Testis (tissue), 3 donors: ENCODE measurements around the gene MIGA1. TPM values are rescaled to one million over a fixed set of nuclear protein-coding genes. Genes with fewer than 3 reads are reported as not detected.
"Not testable (repeated sequence)": the region's sequence is repeated elsewhere in the genome, so short reads cannot be mapped to it uniquely, and the experiment has no call there.

Experiments used
- DNase-seq: peaks from one replicate; pipeline ENCODE4 v3.0.0-alpha.2; 2019
- H3K27ac ChIP-seq, 2 donors: fragments of 200-600 bp; sonication (generic); one replicate each; pipeline ENCODE4 v1.5.1; 2019
- H3K27me3 ChIP-seq: fragments of 200-600 bp; sonication (generic); one replicate; pipeline ENCODE4 v1.5.1; 2019
- H3K36me3 ChIP-seq: fragments of 200-600 bp; sonication (generic); one replicate; pipeline ENCODE4 v1.5.1; 2017; ENCODE audit warnings: low read depth; ENCODE audit errors: missing control alignments
- H3K4me1 ChIP-seq: fragments of 200-600 bp; sonication (generic); one replicate; pipeline ENCODE4 v1.5.1; 2019
- H3K4me3 ChIP-seq, 2 donors: fragments of 200-600 bp; sonication (generic); one replicate each; pipeline ENCODE4 v1.5.1; 2017 to 2019
- H3K9me3 ChIP-seq: fragments of 200-600 bp; sonication (generic); one replicate; pipeline ENCODE4 v1.5.1; 2017
- CTCF ChIP-seq, 3 experiments: fragments of 450-650 bp in 2 of 3; fragments of 200-600 bp in 1 of 3; sonication (generic) in 1 of 3; IDR thresholded peaks; one replicate each; pipeline ENCODE4 v1.5.1; 2016 to 2019; ENCODE audit warnings: antibody characterized with exemption in 3 of 3, mild to moderate bottlenecking in 2 of 3, moderate library complexity in 1 of 3
- POLR2A ChIP-seq: fragments of 450-650 bp; IDR thresholded peaks from one replicate; pipeline ENCODE4 v1.6.1; 2017; ENCODE audit warnings: antibody characterized with exemption, mild to moderate bottlenecking, moderate library complexity
- WGBS, 2 donors: methylation state at CpG; one replicate each; pipeline ENCODE4 v1.1.5; 2018; 5-methylcytosine and 5-hydroxymethylcytosine counted together
- intact Hi-C: fragments of 100-400 bp; cut with DNase I; formaldehyde crosslinking; loops from one replicate; pipeline ENCODE4 v1.15.1; 2023; ENCODE audit warnings: low total_unique reads
- polyA plus RNA-seq: library from polyadenylated mRNA; stranded (reverse); fragments of 350-450 nt; fragmentation: Illumina TruSeq; extraction: RNeasy Lipid Tissue Mini Kit (QIAGEN cat#74804); gene quantifications from one replicate; pipeline ENCODE4 v1.2.3, GENCODE V29; 2014; ENCODE audit warnings: low read depth, low replicate concordance; ENCODE audit not compliant: insufficient read depth
- total RNA-seq, 2 donors: library from RNA; depleted of rRNA; stranded (reverse); fragments of >200 nt; gene quantifications; one replicate each; pipeline ENCODE4 v1.2.3, GENCODE V29; 2016

Gene MIGA1
- total and polyA plus RNA-seq, 3 donors from 2014 or later: 11.1 to 11.3 (median 11.2) TPM

GRCh38 chr1:77742011-77742555 lies 37.4 kb upstream of the MIGA1 start:
- H3K27ac ChIP-seq: no peak overlapping the region
- DNase-seq: no peak
- no peaks in the 10 kb centered on the region for H3K9me3 ChIP-seq
- H3K4me3 ChIP-seq: no peak overlapping the region
- no peaks in the 10 kb centered on the region for H3K36me3 ChIP-seq
- intact Hi-C loops: no loop called here
- 60 to 96% methylated on average over 3 of the region's 3 CpGs for WGBS, 2 donors
- H3K27me3 ChIP-seq: no peaks in the 10 kb centered on the region
- no peak for TF ChIP-seq CTCF (IDR thresholded peaks at IDR 0.05)
- TF ChIP-seq POLR2A: no peak
- no peaks in the 10 kb centered on the region for H3K4me1 ChIP-seq

GRCh38 chr1:77744576-77744975 lies 34.9 kb upstream of the MIGA1 start:
- no peak for DNase-seq
- no peak overlapping the region for H3K4me3 ChIP-seq

GRCh38 chr1:77749489-77749888 lies 30.0 kb upstream of the MIGA1 start:
- H3K9me3 ChIP-seq, intact Hi-C loops, H3K4me3 ChIP-seq, H3K27me3 ChIP-seq, DNase-seq, H3K36me3 ChIP-seq, H3K27ac ChIP-seq, H3K4me1 ChIP-seq: not testable (repeated sequence)
- WGBS, 2 donors: 96 to 98% methylated on average over 4 of the region's 4 CpGs

More at GRCh38 chr1:77744576-77744975, 34.9 kb upstream of the MIGA1 start:
- no peaks in the 10 kb centered on the region for H3K27me3 ChIP-seq
- intact Hi-C loops: no loop called here
- TF ChIP-seq POLR2A (no peak), CTCF (IDR thresholded peaks at IDR 0.05) (no peak)
- no peaks in the 10 kb centered on the region for H3K4me1 ChIP-seq
- H3K36me3 ChIP-seq: no peaks in the 10 kb centered on the region
- H3K27ac ChIP-seq: no peak overlapping the region
- no peaks in the 10 kb centered on the region for H3K9me3 ChIP-seq
- WGBS, 2 donors: 84 to 92% methylated on average over 7 of the region's 7 CpGs

- no peak overlapping the region for H3K4me3 ChIP-seq
- H3K36me3 ChIP-seq: no peaks in the 10 kb centered on the region
- H3K9me3 ChIP-seq: no peaks in the 10 kb centered on the region
- TF ChIP-seq CTCF (IDR thresholded peaks at IDR 0.05) (no peak), POLR2A (no peak)
- intact Hi-C loops: no loop called here
- no peak overlapping the region for H3K27ac ChIP-seq
- WGBS, 2 donors: 79 to 84% methylated on average over 1 of the region's 1 CpG
- DNase-seq: no peak
- no peaks in the 10 kb centered on the region for H3K27me3 ChIP-seq
- peaks cover 6% of the 10 kb centered on the region for H3K4me1 ChIP-seq
These were observed 23.2 kb upstream of the MIGA1 start for GRCh38 chr1:77756052-77756754.

GRCh38 chr1:77757066-77757584 lies 22.3 kb upstream of the MIGA1 start:
- no peaks in the 10 kb centered on the region for H3K27me3 ChIP-seq
- peak overlapping the region in 1 of 2 donors; percentile 86 for H3K27ac ChIP-seq
- no peaks in the 10 kb centered on the region for H3K9me3 ChIP-seq
- intact Hi-C loops: no loop called here
- DNase-seq: no peak
- no peak overlapping the region for H3K4me3 ChIP-seq
- WGBS, 2 donors: 47 to 50% methylated on average over 1 of the region's 1 CpG
- peaks cover 6% of the 10 kb centered on the region for H3K4me1 ChIP-seq
- no peaks in the 10 kb centered on the region for H3K36me3 ChIP-seq
- TF ChIP-seq POLR2A (no peak), CTCF (IDR thresholded peaks at IDR 0.05) (no peak)
